ENCODE data around the gene CCDC148. TPM values are rescaled to one million over a fixed set of nuclear protein-coding genes. Genes with fewer than 3 reads are reported as not detected.

CCDC148 gene
- total RNA-seq, 1 experiment from 2014 or later, result 2.1 TPM

GRCh38 chr2:158273791-158274190, 182.8 kb downstream of the CCDC148 start:
- Mint-ChIP-seq H3K4me3 (no peak overlapping the region), H3K9me3 (peaks cover 10% of the 10 kb centered on the region), H3K27ac (no peak overlapping the region), H3K36me3 (peaks cover 11% of the 10 kb centered on the region), H3K27me3 (ENCODE audit: low read depth) (no peaks in the 10 kb centered on the region), H3K4me1 (no peaks in the 10 kb centered on the region)
- ChIA-PET POLR2A (no interaction called here), CTCF (no interaction called here)
- DNase-seq (ENCODE audit: low spot score) (no peak), ATAC-seq (no peak)
- TF ChIP-seq ZNF121 (CRISPR knock-in tag; IDR thresholded peaks at IDR 0.05), result no peak
- no peak for TF ChIP-seq CDX4 (CRISPR knock-in tag; IDR thresholded peaks at IDR 0.05; ENCODE audit: borderline replicate concordance)
- TF ChIP-seq ZMAT4 (CRISPR knock-in tag; IDR thresholded peaks at IDR 0.05), result no peak
- TF ChIP-seq ZNF423 (CRISPR knock-in tag; IDR thresholded peaks at IDR 0.05), result no peak
- no peak for TF ChIP-seq RELA (CRISPR knock-in tag; IDR thresholded peaks at IDR 0.05; ENCODE audit: borderline replicate concordance)
- TF ChIP-seq NFYB (CRISPR knock-in tag; conservative IDR thresholded peaks at IDR 0.05; ENCODE audit: low read depth), result no peak
- TF ChIP-seq TP53 (CRISPR knock-in tag; IDR thresholded peaks at IDR 0.05), result no peak
- no peak for TF ChIP-seq ZNF671 (CRISPR knock-in tag; IDR thresholded peaks at IDR 0.05)
- no peak for TF ChIP-seq ZSCAN18 (CRISPR knock-in tag; IDR thresholded peaks at IDR 0.05)
- no peak for TF ChIP-seq ATF1 (CRISPR knock-in tag; IDR thresholded peaks at IDR 0.05)
- no peak for TF ChIP-seq ZNF425 (CRISPR knock-in tag; conservative IDR thresholded peaks at IDR 0.05)

- POLR2A ChIA-PET, result no interaction called here
- H3K4me3 Mint-ChIP-seq, result no peak overlapping the region
- H3K9me3 Mint-ChIP-seq, result no peaks in the 10 kb centered on the region
- H3K27ac Mint-ChIP-seq, result no peak overlapping the region
- no peaks in the 10 kb centered on the region for H3K27me3 Mint-ChIP-seq (ENCODE audit: low read depth)
- no peaks in the 10 kb centered on the region for H3K36me3 Mint-ChIP-seq
- no peaks in the 10 kb centered on the region for H3K4me1 Mint-ChIP-seq
- DNase-seq (ENCODE audit: low spot score) (no peak), ATAC-seq (no peak)
- CTCF ChIA-PET, result interaction anchor here (1.9 kb wide), 1 partner anchor 246 kb away, joined by 5 read pairs; no protein-coding TSS in a partner anchor
- TF ChIP-seq SMAD4 (CRISPR knock-in tag; IDR thresholded peaks at IDR 0.05) (no peak), RELA (CRISPR knock-in tag; IDR thresholded peaks at IDR 0.05; ENCODE audit: borderline replicate concordance) (no peak), EMX1 (CRISPR knock-in tag; IDR thresholded peaks at IDR 0.05) (no peak), USF1 (CRISPR knock-in tag; IDR thresholded peaks at IDR 0.05) (no peak), OVOL2 (CRISPR knock-in tag; IDR thresholded peaks at IDR 0.05; ENCODE audit: borderline replicate concordance) (no peak), ATF3 (CRISPR knock-in tag; conservative IDR thresholded peaks at IDR 0.05) (no peak), E2F4 (CRISPR knock-in tag; IDR thresholded peaks at IDR 0.05; ENCODE audit: borderline replicate concordance, low read depth) (no peak), TP53 (CRISPR knock-in tag; IDR thresholded peaks at IDR 0.05) (no peak)
Observed at GRCh38 chr2:158270536-158270935, 186.0 kb downstream of the CCDC148 start.
